ENCODE data around the gene ATP2A1. TPM values are rescaled to one million over a fixed set of nuclear protein-coding genes. Genes with fewer than 3 reads are reported as not detected.

The ATP2A1 gene
- polyA plus RNA-seq, 2 of the 4 experiments (the other 2 are of a cell fraction), result 0.96 to 5.2 TPM

GRCh38 chr16:28899882-28900590 lies 21.7 kb downstream of the ATP2A1 start:
- ChIA-PET POLR2A (interaction anchor here (0.7 kb wide), 1 partner anchor 24 kb away, joined by 3 read pairs; no protein-coding TSS in a partner anchor), CTCF (interaction anchor here (0.6 to 1.0 kb wide), 4 partner anchors 10 to 1125 kb away, joined by 3 to 4 read pairs (median 4); no protein-coding TSS in a partner anchor)
- no peak overlapping the region for H3K4me2 ChIP-seq
- TF ChIP-seq ZNF302 (CRISPR knock-in tag; IDR thresholded peaks at IDR 0.05) (no peak), POLR2AphosphoS2 (conservative IDR thresholded peaks at IDR 0.05; ENCODE audit: low read length) (no peak), REST (IDR thresholded peaks at IDR 0.05) (no peak), E2F6 (IDR thresholded peaks at IDR 0.05; ENCODE audit: borderline replicate concordance, low read depth) (no peak), NFE2L2 (conservative IDR thresholded peaks at IDR 0.05; ENCODE audit: low read length) (no peak), CHD2 (IDR thresholded peaks at IDR 0.05; ENCODE audit: low read length, partially characterized antibody) (no peak)
- H3K4me1 ChIP-seq, result no peaks in the 10 kb centered on the region
- whole genome bisulfite sequencing (ENCODE audit: missing lambda C conversion rate), result 91% methylated on average over 11 of the region's 11 CpGs
- no peak overlapping the region for H3K4me3 ChIP-seq
- H3K9me3 ChIP-seq, result no peaks in the 10 kb centered on the region
- no peak for FAIRE-seq
- DNase-seq (ENCODE audit: low read depth in 1 of 2, low spot score in 1 of 2), result no peak
- H3K27ac ChIP-seq, result peak overlapping the region in 1 of 2 experiments; percentile 40; a peak in 3 of 6 replicates
- ATAC-seq, result no peak

GRCh38 chr16:28900601-28901000 lies 22.3 kb downstream of the ATP2A1 start:
- no peak for ATAC-seq
- 94% methylated on average over 25 of the region's 25 CpGs for whole genome bisulfite sequencing (ENCODE audit: missing lambda C conversion rate)
- no peaks in the 10 kb centered on the region for H3K9me3 ChIP-seq
- TF ChIP-seq ZNF302 (CRISPR knock-in tag; IDR thresholded peaks at IDR 0.05) (no peak), POLR2A (IDR thresholded peaks at IDR 0.05; ENCODE audit: low read length) (no peak), PBX3 (IDR thresholded peaks at IDR 0.05) (no peak), GATA3 (IDR thresholded peaks at IDR 0.05; ENCODE audit: borderline replicate concordance) (no peak)
- H3K27ac ChIP-seq, result peak overlapping the region in 1 of 2 experiments; percentile 40; a peak in 2 of 6 replicates
- no peak overlapping the region for H3K4me2 ChIP-seq
- ChIA-PET POLR2A (no interaction called here), CTCF (interaction anchor here (0.6 to 1.0 kb wide), 3 partner anchors 44 to 1125 kb away, joined by 3 to 4 read pairs (median 4); no protein-coding TSS in a partner anchor)
- no peak for FAIRE-seq
- H3K4me1 ChIP-seq, result no peaks in the 10 kb centered on the region
- no peak overlapping the region for H3K4me3 ChIP-seq
- DNase-seq (ENCODE audit: low read depth in 1 of 2, low spot score in 1 of 2), result no peak

- H3K4me1 ChIP-seq, result no peaks in the 10 kb centered on the region
- ChIA-PET CTCF (interaction anchor here (0.6 kb wide), 3 partner anchors 10 to 624 kb away, joined by 3 to 4 read pairs (median 3); no protein-coding TSS in a partner anchor), POLR2A (no interaction called here)
- no peak for TF ChIP-seq CHD2 (IDR thresholded peaks at IDR 0.05; ENCODE audit: low read length, partially characterized antibody)
- no peak for TF ChIP-seq ESRRA (IDR thresholded peaks at IDR 0.05; ENCODE audit: borderline replicate concordance, low read length)
- TF ChIP-seq JUNB (IDR thresholded peaks at IDR 0.05), result no peak
- TF ChIP-seq CTCF (IDR thresholded peaks at IDR 0.05), result no peak
- TF ChIP-seq USF2 (IDR thresholded peaks at IDR 0.05), result no peak
- no peak for TF ChIP-seq TP53 (CRISPR knock-in tag; IDR thresholded peaks at IDR 0.05)
- TF ChIP-seq CBX8 (IDR thresholded peaks at IDR 0.05), result no peak
- TF ChIP-seq JUN (IDR thresholded peaks at IDR 0.05), result no peak
- TF ChIP-seq TFCP2L1 (CRISPR knock-in tag; IDR thresholded peaks at IDR 0.05), result no peak
- no peaks in the 10 kb centered on the region for H3K9me3 ChIP-seq
- ATAC-seq (0 out of 6 replicates have a peak, but pooled peaks of 1 of the 2 experiments have one; percentile 7), FAIRE-seq (no peak), DNase-seq (ENCODE audit: low read depth in 1 of 2, low spot score in 1 of 2) (no peak)
- no peak overlapping the region for H3K4me2 ChIP-seq
- no peak overlapping the region for H3K27ac ChIP-seq
- no peak overlapping the region for H3K4me3 ChIP-seq
- WGBS (ENCODE audit: missing lambda C conversion rate), result 92% methylated on average over 15 of the region's 15 CpGs
Measured at GRCh38 chr16:28901862-28902261, 23.6 kb downstream of the ATP2A1 start.
